SK-N-SH (cell line): ENCODE data around the gene CLEC16A. TPM values are rescaled to one million over a fixed set of nuclear protein-coding genes. Genes with fewer than 3 reads are reported as not detected.

ENCODE experiments used
- CTCF ChIA-PET: fragments of 300-600, 350-600 bp; formaldehyde crosslinking; extraction: SDS; loops from one replicate; lab custom pipeline; 2021; lab: Yijun Ruan, JAX
- POLR2A ChIA-PET: fragments of 350-600 bp; sonication (Branson Sonifier 250); formaldehyde crosslinking; extraction: SDS; loops from one replicate; lab custom pipeline; 2020; ENCODE audit warnings: antibody characterized with exemption, inconsistent platforms; lab: Yijun Ruan, JAX
- DNase-seq: peaks from one replicate; pipeline ENCODE4 v3.0.0; 2012
- H2AFZ ChIP-seq: fragments of 200-600 bp; sonication (generic); 2 replicates; pipeline ENCODE4 v1.8.1; 2016; ENCODE audit warnings: antibody characterized with exemption, mild to moderate bottlenecking, low read depth
- H3F3A ChIP-seq: fragments of 200-600 bp; sonication (generic); replicated peaks from 2 replicates; pipeline ENCODE3; 2016; ENCODE audit warnings: antibody characterized with exemption, mild to moderate bottlenecking; ENCODE audit not compliant: insufficient read depth
- H3K27ac ChIP-seq, 2 experiments: fragments of 200-500 bp in 1 of 2; fragments of 200-600 bp in 1 of 2; sonication (Bioruptor generic) in 1 of 2; sonication (generic), shearing (Covaris generic) in 1 of 2; 2 replicates each; pipeline versions ENCODE4 v1.5.1 to v1.6.1; 2014 to 2016; ENCODE audit warnings: low read depth in 2 of 2, inconsistent platforms in 1 of 2, low read length in 1 of 2, mild to moderate bottlenecking in 1 of 2, mixed read lengths in 1 of 2
- H3K27me3 ChIP-seq: fragments of 200-600 bp; sonication (generic), shearing (Covaris generic); 2 replicates; pipeline ENCODE4 v1.6.1; 2016; ENCODE audit warnings: mixed run types; ENCODE audit not compliant: insufficient read depth
- H3K36me3 ChIP-seq, 2 experiments: fragments of 200-500 bp in 1 of 2; fragments of 200-600 bp in 1 of 2; sonication (Bioruptor generic) in 1 of 2; sonication (generic) in 1 of 2; replicated peaks in 1 of 2; 2 replicates each; pipeline versions ENCODE3 to v1.5.1; 2014 to 2016; ENCODE audit warnings: low read length in 1 of 2, mild to moderate bottlenecking in 1 of 2; ENCODE audit not compliant: insufficient read depth in 2 of 2, control insufficient read depth in 1 of 2
- H3K4me1 ChIP-seq, 2 experiments: fragments of 200-500 bp in 1 of 2; fragments of 200-600 bp in 1 of 2; sonication (Bioruptor generic) in 1 of 2; sonication (generic), shearing (Covaris generic) in 1 of 2; 2 replicates each; pipeline versions ENCODE4 v1.5.1 to v1.6.1; 2014 to 2016; ENCODE audit warnings: low read depth in 1 of 2, low read length in 1 of 2, mixed run types in 1 of 2; ENCODE audit not compliant: insufficient read depth in 2 of 2, control insufficient read depth in 1 of 2
- H3K4me2 ChIP-seq: fragments of 200-600 bp; sonication (generic), shearing (Covaris generic); 2 replicates; pipeline ENCODE4 v1.6.1; 2017; ENCODE audit warnings: mixed run types
- H3K4me3 ChIP-seq, 2 experiments: fragments of 200-500 bp in 1 of 2; fragments of 200-600 bp in 1 of 2; sonication (Bioruptor generic) in 1 of 2; sonication (generic), shearing (Covaris generic) in 1 of 2; 2 replicates each; pipeline versions ENCODE4 v1.5.1 to v1.8.1; 2014 to 2016; ENCODE audit warnings: low read depth in 2 of 2, inconsistent platforms in 1 of 2, low read length in 1 of 2, mild to moderate bottlenecking in 1 of 2, mixed read lengths in 1 of 2, moderate library complexity in 1 of 2
- H3K79me2 ChIP-seq: fragments of 200-600 bp; sonication (generic); 2 replicates; pipeline ENCODE4 v1.8.1; 2017; ENCODE audit warnings: mild to moderate bottlenecking; ENCODE audit not compliant: insufficient read depth
- H3K9ac ChIP-seq: fragments of 200-600 bp; sonication (generic); 2 replicates; pipeline ENCODE4 v1.6.1; 2017; ENCODE audit warnings: mixed run types
- H3K9me2 ChIP-seq: fragments of 200-600 bp; sonication (generic); 2 replicates; pipeline ENCODE4 v1.6.1; 2017; ENCODE audit warnings: mixed run types
- H3K9me3 ChIP-seq: fragments of 200-600 bp; sonication (generic); 2 replicates; pipeline ENCODE4 v1.6.1; 2017; ENCODE audit warnings: mixed run types, mild to moderate bottlenecking, moderate library complexity
- H4K20me1 ChIP-seq: fragments of 200-600 bp; sonication (generic); 2 replicates; pipeline ENCODE4 v1.6.1; 2017; ENCODE audit warnings: mild to moderate bottlenecking, mixed run types; ENCODE audit not compliant: insufficient read depth
- CHD2 ChIP-seq: fragments of 150-350 bp; IDR thresholded peaks from 2 replicates; pipeline ENCODE4 v1.6.1; 2018; ENCODE audit warnings: low read length; ENCODE audit not compliant: partially characterized antibody
- ELF1 ChIP-seq: IDR thresholded peaks from 2 replicates; pipeline ENCODE4 v1.4.0; 2012
- EP300 ChIP-seq, 2 experiments: IDR thresholded peaks; 2 replicates each; pipeline versions ENCODE4 v1.4.0 to v1.6.1; 2012; ENCODE audit warnings: borderline replicate concordance in 1 of 2, low read depth in 1 of 2, low read length in 1 of 2
- FOXJ3 ChIP-seq: sonication (generic); formaldehyde crosslinking; IDR thresholded peaks from 2 replicates; pipeline ENCODE4 v1.5.1; 2020; ENCODE audit warnings: mild to moderate bottlenecking, missing genetic modification reagents
- GATA2 ChIP-seq: sonication (generic); formaldehyde crosslinking; IDR thresholded peaks from 2 replicates; pipeline ENCODE4 v1.5.0; 2020; ENCODE audit warnings: mild to moderate bottlenecking, missing genetic modification reagents
- IRF3 ChIP-seq: fragments of 150-350 bp; IDR thresholded peaks from 2 replicates; pipeline ENCODE4 v1.6.1; 2016; ENCODE audit warnings: mild to moderate bottlenecking, low read depth, low read length
- MEF2A ChIP-seq: IDR thresholded peaks from 2 replicates; pipeline ENCODE4 v1.4.0; 2012; ENCODE audit warnings: low read depth, borderline replicate concordance
- MXI1 ChIP-seq: IDR thresholded peaks from 2 replicates; pipeline ENCODE4 v1.6.1; 2012; ENCODE audit warnings: mild to moderate bottlenecking, low read depth, low read length, improper control_type of control experiment
- YY1 ChIP-seq: IDR thresholded peaks from 2 replicates; pipeline ENCODE4 v1.4.0; 2012; ENCODE audit warnings: low read depth, mild to moderate bottlenecking
- WGBS: methylation state at CpG from one replicate; pipeline ENCODE4 v1.1.6; 2017; ENCODE audit warnings: low lambda C conversion rate; 5-methylcytosine and 5-hydroxymethylcytosine counted together
- polyA plus RNA-seq, 3 experiments: library from polyadenylated mRNA; depleted of rRNA; stranded (reverse); fragments of >200 nt; gene quantifications; 2 replicates each; pipeline ENCODE4 v1.2.3, GENCODE V29; 2012
- TF ChIP-seq, protein P1 (sequence below): IDR thresholded peaks from 2 replicates; pipeline ENCODE4; 2012
- TF ChIP-seq, protein P2 (sequence below): IDR thresholded peaks from 2 replicates; pipeline ENCODE4 v1.4.0; 2012; ENCODE audit warnings: low read depth, borderline replicate concordance

CLEC16A gene
- polyA plus RNA-seq, 1 of the 3 experiments (the other 2 are of a cell fraction) = 13.7 TPM

DNA sequence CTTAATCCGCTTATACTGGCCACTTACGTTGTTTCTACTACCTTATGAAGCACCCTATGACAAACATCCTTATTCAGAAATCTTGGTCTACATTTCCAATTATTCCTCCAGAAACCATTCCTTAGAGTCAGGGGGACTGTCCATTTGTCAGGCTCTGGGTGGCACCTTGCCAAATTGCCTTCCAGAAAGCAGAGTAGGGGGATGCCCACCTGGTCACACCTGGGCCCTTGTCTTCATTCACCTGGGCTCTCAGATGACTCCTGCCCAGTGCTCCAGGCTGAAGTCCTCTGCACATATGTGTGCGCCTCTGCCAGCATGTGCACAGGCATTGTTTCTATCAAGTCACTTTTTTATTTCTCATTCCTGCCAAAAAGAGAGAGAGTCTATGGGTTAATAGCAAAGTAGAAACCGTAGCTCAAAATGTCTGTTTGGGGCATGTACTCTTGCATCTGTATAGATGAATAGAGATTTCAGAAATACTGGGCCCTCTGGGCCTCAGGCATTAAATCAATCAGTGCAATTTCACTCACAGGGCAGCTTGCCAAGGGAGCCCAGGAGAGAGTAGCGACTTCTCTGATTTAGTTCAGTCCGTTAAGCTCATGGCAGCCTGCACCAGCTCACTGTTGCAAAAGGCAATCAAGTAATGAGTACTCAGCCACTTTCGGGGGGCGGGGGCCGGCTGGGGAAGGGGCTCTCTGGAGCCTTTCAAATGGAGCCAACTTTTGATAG lies 207.0 kb downstream of the CLEC16A start:
- H3K9me2 ChIP-seq = no peaks in the 10 kb centered on the region
- WGBS = 77% methylated on average over 9 of the region's 9 CpGs
- no peaks in the 10 kb centered on the region for H3K9me3 ChIP-seq
- no peaks in the 10 kb centered on the region for H3K36me3 ChIP-seq
- POLR2A ChIA-PET = interaction anchor here (1.2 kb wide), 1 partner anchor 104 kb away, joined by 3 read pairs; the partner anchor contains the start of gene SOCS1
- H3K4me1 ChIP-seq = peaks cover 3 to 27% of the 10 kb centered on the region in 2 experiments; a peak in 2 of 4 replicates
- H3K4me2 ChIP-seq = no peak overlapping the region
- no peaks in the 10 kb centered on the region for H3K79me2 ChIP-seq
- H2AFZ ChIP-seq = no peak overlapping the region
- CTCF ChIA-PET = interaction anchor here (1.2 to 1.7 kb wide), 5 partner anchors 19 to 205 kb away, joined by 3 to 8 read pairs (median 4); partner anchors contain the start of gene SOCS1
- peak overlapping the region in 1 of 2 experiments; percentile 65; a peak in 1 of 4 replicates for H3K27ac ChIP-seq
- H3K4me3 ChIP-seq = no peak overlapping the region
- peak; percentile 64 for DNase-seq
- H4K20me1 ChIP-seq = no peaks in the 10 kb centered on the region
- H3K27me3 ChIP-seq = no peaks in the 10 kb centered on the region
- peaks cover 5% of the 10 kb centered on the region for H3F3A ChIP-seq
- TF ChIP-seq IRF3 (no peak), ELF1 (no peak), MEF2A (no peak), EP300 (IDR thresholded peaks at IDR 0.05; ENCODE audit: borderline replicate concordance in 1 of 2, low read depth in 1 of 2, low read length in 1 of 2) (peak in 1 of 2 experiments; percentile 55; a peak in 1 of 4 replicates), FOXJ3 (CRISPR knock-in tag) (no peak), CHD2 (no peak), YY1 (no peak)
- TF ChIP-seq, protein P1, sequence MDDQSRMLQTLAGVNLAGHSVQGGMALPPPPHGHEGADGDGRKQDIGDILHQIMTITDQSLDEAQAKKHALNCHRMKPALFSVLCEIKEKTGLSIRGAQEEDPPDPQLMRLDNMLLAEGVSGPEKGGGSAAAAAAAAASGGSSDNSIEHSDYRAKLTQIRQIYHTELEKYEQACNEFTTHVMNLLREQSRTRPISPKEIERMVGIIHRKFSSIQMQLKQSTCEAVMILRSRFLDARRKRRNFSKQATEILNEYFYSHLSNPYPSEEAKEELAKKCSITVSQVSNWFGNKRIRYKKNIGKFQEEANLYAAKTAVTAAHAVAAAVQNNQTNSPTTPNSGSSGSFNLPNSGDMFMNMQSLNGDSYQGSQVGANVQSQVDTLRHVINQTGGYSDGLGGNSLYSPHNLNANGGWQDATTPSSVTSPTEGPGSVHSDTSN = peak; percentile 26; the same call in 1 of the 2 replicates
- no peak overlapping the region for H3K9ac ChIP-seq

DNA sequence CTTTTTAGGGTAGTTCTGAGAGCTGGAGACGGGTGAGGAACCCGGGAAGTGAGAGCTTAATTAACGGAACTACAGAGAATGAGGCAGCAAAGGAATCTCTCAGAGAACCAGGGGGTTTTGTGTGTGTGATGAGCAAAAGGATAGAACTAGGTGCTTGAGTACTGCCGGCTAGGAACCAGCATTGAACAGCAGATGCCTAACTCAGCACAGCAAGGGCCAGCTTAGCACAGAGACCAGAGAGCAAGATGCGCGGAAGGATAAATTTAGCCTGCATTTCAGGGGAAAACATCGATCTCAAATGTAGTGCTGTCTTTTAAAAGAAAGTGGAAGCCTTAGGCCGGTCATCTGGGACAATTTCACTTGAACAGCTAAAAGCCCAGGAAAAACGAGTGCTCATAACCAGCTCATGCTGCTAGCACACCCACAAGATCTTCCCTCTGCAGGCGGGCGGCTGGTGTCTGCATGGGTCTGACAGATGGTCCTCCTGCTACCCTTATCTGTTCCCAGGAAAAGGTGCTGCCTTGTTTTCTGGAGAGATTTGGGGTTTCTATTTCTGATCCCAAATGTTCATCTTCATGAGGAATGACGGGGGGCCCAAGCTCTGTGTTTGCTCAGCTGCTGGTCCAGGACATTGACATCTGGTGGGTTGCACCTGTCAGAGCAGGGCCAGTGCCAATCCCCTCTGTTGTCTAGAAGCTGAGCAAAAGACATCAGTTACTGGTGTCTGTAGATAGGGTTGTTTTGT lies 207.7 kb downstream of the CLEC16A start:
- H3K36me3 ChIP-seq = no peaks in the 10 kb centered on the region
- DNase-seq = peak; percentile 58

More for the DNA sequence above, 207.7 kb downstream of the CLEC16A start:
- CTCF ChIA-PET = interaction anchor here (1.2 to 1.7 kb wide), 5 partner anchors 19 to 205 kb away, joined by 3 to 8 read pairs (median 4); partner anchors contain the start of gene SOCS1
- no peaks in the 10 kb centered on the region for H3K9me2 ChIP-seq
- H2AFZ ChIP-seq = no peak overlapping the region
- H4K20me1 ChIP-seq = no peaks in the 10 kb centered on the region
- peaks cover 5% of the 10 kb centered on the region for H3F3A ChIP-seq
- peaks cover 3 to 27% of the 10 kb centered on the region in 2 experiments; a peak in 2 of 4 replicates for H3K4me1 ChIP-seq
- peak overlapping the region in 1 of 2 experiments; percentile 65; a peak in 1 of 4 replicates for H3K27ac ChIP-seq
- TF ChIP-seq, protein P2, sequence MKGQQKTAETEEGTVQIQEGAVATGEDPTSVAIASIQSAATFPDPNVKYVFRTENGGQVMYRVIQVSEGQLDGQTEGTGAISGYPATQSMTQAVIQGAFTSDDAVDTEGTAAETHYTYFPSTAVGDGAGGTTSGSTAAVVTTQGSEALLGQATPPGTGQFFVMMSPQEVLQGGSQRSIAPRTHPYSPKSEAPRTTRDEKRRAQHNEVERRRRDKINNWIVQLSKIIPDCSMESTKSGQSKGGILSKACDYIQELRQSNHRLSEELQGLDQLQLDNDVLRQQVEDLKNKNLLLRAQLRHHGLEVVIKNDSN = no peak
- 0 out of 2 replicates have a peak, but pooled peaks have one; percentile 23 for TF ChIP-seq GATA2 (CRISPR knock-in tag)
- peak; percentile 68; the same call in 1 of the 2 replicates for TF ChIP-seq MXI1
- TF ChIP-seq EP300 (IDR thresholded peaks at IDR 0.05; ENCODE audit: borderline replicate concordance in 1 of 2, low read depth in 1 of 2, low read length in 1 of 2) = 0 out of 4 replicates have a peak, but pooled peaks of 1 of the 2 experiments have one; percentile 19
- WGBS = 89% methylated on average over 12 of the region's 12 CpGs
- no peaks in the 10 kb centered on the region for H3K79me2 ChIP-seq
- H3K4me2 ChIP-seq = no peak overlapping the region
- no peaks in the 10 kb centered on the region for H3K27me3 ChIP-seq
- no peaks in the 10 kb centered on the region for H3K9me3 ChIP-seq
- POLR2A ChIA-PET = interaction anchor here (1.2 kb wide), 1 partner anchor 104 kb away, joined by 3 read pairs; the partner anchor contains the start of gene SOCS1
- H3K4me3 ChIP-seq = no peak overlapping the region
- no peak overlapping the region for H3K9ac ChIP-seq
